GM21723 (cell line): ENCODE measurements around the gene COL16A1.

Experiments
- ATAC-seq: cut with Tn5 transposase; IDR thresholded peaks from one replicate; pipeline ENCODE4 v1.9.1; 2021; ENCODE audit warnings: mild to moderate bottlenecking, moderate library complexity; ENCODE audit not compliant: unreplicated experiment

Gene COL16A1

GRCh38 chr1:31668303-31668883, 35.4 kb downstream of the COL16A1 start:
- no peak for ATAC-seq

DNA sequence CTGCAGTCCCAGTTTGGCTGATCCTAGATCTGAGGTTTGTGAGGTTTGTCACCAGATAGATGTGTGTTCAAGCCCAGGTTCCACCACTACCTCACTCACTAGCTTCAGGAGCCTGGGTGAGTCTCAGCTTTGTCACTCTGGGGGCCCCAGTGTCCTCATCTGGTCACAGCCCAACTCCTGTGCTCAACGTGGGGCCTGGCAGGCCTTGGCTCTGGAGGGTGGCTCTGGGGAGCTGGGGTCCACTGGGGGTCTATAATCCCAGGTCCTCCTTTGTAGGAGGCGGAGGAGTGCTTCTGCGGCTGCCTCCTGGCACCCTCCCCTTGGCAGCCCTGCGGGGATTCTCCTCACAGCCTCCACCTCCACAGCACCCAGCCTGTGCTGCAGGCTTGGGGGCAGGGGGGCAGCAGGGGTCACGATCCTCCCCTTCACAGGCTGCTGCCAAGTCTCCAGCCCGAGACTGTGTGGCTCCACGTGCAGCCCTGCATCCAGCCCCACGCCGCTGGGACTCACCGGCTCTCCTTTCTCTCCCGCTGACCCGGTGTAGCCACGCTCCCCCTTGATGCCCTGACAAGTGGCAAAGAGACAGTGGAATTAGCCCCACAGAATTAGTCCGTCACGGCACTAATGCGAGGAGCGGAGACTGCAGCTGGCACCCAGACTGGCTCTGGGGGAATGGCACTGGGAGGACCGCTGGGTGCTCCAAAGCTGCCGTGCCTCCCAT, 36.6 kb downstream of the COL16A1 start:
- no peak for ATAC-seq

DNA sequence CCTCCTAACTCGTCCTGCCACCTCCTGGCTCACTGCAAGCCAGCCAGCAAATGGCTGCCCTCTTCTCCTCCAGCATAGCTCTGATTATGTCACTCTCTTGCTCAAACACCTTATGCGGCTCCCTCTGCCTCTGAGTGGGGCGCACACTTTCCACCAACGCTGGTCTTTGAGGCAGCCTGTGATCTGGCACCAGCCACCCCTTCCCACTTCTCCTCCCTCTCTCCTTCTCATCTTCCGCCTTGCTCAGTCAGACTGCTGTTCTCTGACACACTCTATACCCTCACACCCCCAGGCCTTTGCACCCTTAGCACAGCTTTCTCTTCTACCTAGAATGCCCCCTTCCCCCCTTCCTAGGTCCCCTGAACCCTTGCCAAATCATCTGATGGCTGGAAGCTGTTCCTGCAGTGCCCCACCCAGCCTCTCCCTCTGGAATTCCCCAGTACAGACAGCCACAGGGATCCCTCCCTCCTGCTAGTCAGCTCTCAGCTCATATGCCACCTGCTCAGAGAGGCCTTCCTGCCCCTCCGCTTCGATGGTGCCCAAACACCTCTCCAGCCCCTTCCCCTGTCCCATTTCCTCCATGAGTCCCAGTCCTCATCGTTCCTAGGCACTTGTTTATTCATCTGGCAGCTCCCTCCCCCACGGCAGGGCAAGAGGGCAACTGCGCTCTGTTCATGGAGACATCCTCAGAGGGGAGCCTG, 37.4 kb downstream of the COL16A1 start:
- ATAC-seq = no peak

GRCh38 chr1:31665234-31665878, 38.5 kb downstream of the COL16A1 start:
- no peak for ATAC-seq

DNA sequence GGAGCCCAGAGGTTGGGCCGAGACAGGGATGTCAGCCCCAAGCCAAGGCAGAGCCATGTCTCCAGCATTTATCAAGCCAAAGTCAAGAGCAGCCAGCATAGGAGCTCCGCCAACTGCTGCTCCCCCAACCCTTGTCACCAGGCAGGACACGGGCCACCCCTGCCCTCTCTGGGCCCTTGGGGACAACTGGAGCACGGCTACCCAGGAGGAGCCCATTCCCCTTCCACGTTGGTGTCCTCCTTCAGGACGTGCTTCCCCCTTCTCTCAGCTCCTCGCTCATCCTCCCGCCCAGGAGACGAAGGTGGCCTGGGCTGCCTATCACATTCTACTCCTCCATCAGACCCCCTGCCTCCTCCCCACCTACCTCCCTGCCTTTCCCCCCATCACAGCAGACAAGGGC, 39.3 kb downstream of the COL16A1 start:
- no peak for ATAC-seq

- ATAC-seq = no peak
Measured at GRCh38 chr1:31663622-31664452, 40.0 kb downstream of the COL16A1 start.

DNA sequence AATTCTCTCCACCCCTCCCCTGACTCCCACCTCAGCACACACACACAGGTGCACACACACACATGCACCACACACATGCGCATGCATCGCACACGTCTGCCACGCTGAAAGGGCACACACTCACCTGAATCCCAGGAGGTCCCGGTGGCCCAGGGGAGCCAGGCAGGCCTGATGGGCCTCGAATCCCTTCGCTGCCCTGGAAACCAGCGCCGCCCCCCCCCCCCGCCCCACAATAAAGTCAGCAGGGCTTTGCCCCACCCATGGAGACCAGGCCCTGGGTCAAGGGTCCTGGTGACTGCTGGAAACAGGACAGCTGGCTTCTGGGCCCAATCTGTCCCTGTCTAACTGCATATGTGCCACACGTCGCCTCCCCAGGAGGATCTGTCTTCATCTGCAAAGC, 41.4 kb downstream of the COL16A1 start:
- ATAC-seq = no peak

DNA sequence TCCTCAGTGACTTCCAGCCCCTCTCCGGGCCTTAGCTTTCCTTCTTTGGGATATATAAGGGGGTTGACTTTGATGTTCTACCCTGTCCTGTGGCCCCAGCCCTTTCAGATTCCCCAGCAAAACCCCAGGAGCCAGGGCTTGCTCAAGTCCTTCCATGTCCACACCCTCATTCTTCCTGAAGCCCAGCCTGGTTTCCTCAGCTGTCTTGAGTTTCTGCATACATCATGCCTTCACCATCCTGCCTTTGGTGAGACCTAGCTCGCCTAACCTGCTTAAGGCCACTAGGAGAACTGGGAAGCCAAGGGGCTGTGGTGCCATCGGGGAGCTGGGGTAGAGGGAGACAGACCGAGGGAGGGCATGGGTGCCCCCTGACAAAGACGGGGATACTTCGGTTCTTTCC, 42.0 kb downstream of the COL16A1 start:
- ATAC-seq = no peak

- ATAC-seq = no peak
Measured at GRCh38 chr1:31660871-31661455, 42.9 kb downstream of the COL16A1 start.

DNA sequence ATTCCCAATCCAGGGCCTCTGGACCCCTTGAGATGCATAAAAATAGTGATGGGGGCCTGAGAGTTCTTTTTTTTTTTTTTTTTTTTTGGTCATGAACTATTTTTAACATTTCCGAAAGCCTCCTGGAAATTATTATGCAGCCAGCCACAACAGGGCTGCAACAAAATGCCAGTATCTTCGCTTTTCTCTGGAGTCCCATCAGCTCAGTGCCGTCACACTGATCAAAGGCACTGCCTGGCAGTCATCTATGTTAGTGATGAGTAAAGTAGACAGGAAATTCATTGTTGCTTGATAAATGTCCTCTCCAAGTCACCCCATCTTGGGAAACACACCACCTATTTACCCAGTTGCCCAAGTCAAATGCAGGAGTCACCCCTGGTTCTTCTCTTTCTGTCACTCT, 43.9 kb downstream of the COL16A1 start:
- no peak for ATAC-seq

- no peak for ATAC-seq
Measured at GRCh38 chr1:31658721-31659120, 45.1 kb downstream of the COL16A1 start.

- ATAC-seq = no peak
Measured at GRCh38 chr1:31657972-31658510, 45.8 kb downstream of the COL16A1 start.

DNA sequence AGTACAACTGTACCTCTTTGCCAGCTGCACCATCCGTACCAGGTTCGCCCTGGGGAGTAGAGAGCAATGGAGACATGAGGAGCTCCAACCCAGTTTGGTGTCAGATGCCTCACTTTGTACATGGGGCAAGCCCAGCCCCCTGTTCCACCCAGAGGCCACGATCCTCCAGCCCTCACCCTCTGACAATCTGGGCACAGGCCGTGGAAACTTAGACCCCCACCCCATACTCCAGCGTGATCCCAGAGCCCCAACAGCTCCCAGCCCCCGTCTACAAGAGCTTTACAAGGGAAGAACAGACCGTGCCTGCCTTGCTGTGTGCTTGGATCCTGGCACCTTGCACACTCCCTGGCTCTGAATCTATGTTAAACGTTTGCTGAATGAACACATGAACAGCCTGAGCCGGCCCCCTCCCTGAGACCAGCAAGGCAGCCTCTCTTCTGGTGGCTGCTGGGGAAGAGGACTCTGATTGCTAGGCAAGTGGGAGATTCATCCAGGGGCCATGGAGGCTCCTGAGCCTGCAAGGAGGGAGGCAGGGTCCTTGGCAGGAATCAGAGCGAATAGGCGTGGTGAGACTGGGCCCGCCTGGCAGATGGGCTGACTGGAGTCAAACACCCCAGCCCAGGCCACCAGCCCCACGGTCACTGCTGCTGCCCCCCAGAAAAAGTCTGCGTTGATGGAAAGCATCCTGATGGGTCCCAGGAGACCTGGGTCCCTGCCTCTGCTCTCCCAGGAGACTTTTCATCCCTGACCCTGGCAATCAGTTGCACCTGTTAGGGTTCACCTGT, 46.6 kb downstream of the COL16A1 start:
- no peak for ATAC-seq

DNA sequence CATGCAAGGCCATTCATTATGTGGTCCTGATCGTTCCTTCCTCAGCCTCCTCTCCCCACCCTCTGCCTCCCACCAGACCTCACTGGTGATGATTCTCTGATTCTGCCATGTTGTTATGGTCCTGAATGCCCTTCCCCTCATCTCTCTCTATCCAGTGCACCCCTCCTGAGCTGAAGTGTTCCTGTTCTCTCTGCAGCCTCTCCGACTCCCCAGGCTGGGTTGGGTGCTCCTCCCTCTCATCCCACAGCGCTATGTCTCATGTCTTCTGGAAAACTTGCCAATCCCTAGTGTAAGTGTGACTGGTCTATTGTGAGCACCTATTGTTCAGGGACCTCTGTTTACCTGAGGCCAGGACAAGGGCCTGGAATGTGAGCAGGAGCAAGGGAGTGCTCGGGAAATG, 48.1 kb downstream of the COL16A1 start:
- no peak for ATAC-seq

DNA sequence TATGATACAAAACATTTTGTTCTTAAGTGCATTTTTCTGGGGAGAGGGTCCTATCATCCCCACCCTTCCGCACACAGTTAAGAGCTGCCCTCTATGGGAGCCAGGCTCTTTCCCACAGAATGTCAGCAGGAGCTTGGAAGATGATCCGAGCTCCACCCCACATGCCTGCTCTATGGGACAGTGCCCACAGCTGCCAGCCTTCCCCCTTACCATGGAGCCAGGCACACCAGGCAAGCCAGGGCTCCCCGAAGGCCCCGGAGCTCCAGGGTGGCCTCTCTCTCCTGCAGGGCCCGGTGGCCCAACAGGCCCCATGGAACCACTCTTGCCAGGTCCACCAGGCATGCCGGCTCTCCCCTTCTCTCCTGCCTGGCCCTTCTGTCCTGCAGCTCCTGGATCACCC, 48.7 kb downstream of the COL16A1 start:
- ATAC-seq = no peak

DNA sequence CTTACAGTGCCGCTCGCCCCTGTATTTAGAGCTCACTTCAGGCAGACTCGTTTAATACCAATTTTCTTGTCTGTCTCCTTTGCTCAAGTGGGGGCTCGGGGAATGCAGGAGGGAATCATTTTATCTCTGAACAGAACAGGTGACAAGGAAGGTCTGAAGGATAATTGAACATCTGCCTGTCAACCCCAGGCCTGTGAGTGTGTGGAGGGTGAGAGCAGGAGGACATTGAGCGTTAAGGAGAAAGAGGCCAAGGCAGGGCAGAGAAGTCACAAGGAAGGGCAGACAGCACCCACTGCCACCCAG, 49.4 kb downstream of the COL16A1 start:
- ATAC-seq = no peak

GRCh38 chr1:31653717-31654473, 49.9 kb downstream of the COL16A1 start:
- ATAC-seq = no peak

DNA sequence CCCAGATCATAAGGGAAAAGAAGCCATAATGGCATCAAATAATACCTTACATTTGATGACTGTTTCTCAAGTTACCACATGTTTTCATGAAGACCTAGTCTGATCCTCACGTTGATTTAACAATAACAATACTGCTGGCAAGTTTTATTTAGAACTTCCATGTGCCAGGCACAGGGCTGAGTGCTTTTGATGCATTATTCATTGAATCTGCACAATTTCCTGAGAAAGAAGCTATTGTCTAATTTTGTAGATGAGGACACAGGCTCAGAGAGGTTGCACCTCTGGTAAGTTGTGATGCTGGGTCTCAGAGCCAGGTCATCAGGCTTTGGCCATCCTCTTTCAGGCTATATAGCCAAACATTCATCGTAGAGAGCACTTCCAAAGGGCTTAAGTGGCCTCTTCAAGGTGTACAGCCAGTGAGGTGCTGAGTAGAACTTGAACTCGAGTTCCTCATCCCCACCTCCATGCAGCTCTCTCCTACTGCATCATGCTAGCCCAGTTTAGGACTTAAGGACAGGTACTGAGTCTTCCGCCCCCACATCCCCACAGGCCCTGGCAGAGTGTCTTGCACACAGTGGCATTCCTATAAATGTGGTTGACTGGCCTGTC, 50.8 kb downstream of the COL16A1 start:
- no peak for ATAC-seq

GRCh38 chr1:31651766-31652165, 52.1 kb downstream of the COL16A1 start:
- no peak for ATAC-seq
